Measurements from ENCODE around the gene XRCC4. TPM values are rescaled to one million over a fixed set of nuclear protein-coding genes. Genes with fewer than 3 reads are reported as not detected.

XRCC4 gene
- polyA plus RNA-seq, 1 donor, result 8.5 TPM

DNA sequence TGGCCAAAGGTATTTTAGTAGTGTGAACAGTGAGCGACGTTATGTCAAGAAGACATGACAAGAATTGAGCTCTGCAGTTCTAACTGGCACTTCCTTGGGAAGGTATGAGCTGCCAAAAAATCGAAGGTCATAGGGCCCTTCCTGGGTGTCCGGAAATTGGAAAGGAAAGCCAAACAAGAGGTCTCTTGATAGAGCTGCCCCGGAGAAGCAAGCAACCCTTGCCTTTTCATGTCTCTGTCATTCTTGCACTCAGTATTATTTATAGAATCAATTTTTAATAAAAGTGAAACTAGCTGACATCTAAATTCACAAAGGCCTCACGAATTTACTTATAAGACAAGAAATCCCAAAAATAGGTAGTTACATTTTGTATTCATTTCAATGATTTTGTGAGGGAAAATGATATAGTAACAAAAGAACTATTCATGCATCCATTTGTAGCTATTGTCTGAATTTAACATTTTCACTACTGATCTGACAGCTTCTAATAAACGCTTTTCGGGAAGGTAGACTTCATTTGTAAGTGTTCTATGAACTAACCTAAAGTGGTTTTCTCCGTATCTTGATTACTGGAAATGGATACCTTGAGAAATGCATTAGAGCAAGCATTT is 280.4 kb downstream of the XRCC4 start:
- H3K9me3 ChIP-seq (ENCODE audit: control insufficient read depth, low read depth, low read length), result no peaks in the 10 kb centered on the region
- H3K27me3 ChIP-seq (ENCODE audit: control insufficient read depth, insufficient read depth, low read length), result no peaks in the 10 kb centered on the region
- WGBS (ENCODE audit: insufficient coverage, low lambda C conversion rate), result 83% methylated on average over 1 of the region's 9 CpGs

DNA sequence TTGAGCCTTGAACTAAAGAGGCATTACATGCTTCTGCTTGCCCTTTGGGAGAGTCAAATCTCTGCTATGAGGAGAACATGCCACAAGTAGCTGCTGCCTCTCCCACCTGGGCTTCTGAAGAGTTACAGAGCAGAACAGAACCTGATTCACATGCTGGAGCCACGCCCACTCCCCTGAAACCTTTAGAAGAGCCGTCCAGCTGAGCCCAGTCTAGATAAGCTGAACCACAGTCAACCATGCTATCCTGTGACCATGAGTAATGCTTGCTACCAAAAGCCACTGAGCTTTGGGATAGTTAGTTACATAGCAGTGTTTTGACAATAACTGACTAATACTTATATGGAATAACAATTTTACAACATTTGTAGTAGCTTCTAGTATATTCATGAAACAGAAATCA is 283.2 kb downstream of the XRCC4 start:
- Histone ChIP-seq H3K4me3 (ENCODE audit: low read length) (no peak overlapping the region), H3K36me3 (ENCODE audit: control insufficient read depth, insufficient read depth, low read length) (no peaks in the 10 kb centered on the region), H3K4me1 (ENCODE audit: control insufficient read depth, insufficient read depth, low read length) (no peaks in the 10 kb centered on the region), H3K27me3 (ENCODE audit: control insufficient read depth, insufficient read depth, low read length) (no peaks in the 10 kb centered on the region), H3K27ac (ENCODE audit: low read length) (no peak overlapping the region), H3K9me3 (ENCODE audit: control insufficient read depth, low read depth, low read length) (no peaks in the 10 kb centered on the region)
- no peak for DNase-seq
- WGBS (ENCODE audit: insufficient coverage, low lambda C conversion rate), result no CpG with 5 or more reads among the region's 2 CpGs

More for the DNA sequence above, 280.4 kb downstream of the XRCC4 start:
- Histone ChIP-seq H3K36me3 (ENCODE audit: control insufficient read depth, insufficient read depth, low read length) (no peaks in the 10 kb centered on the region), H3K4me3 (ENCODE audit: low read length) (no peak overlapping the region), H3K4me1 (ENCODE audit: control insufficient read depth, insufficient read depth, low read length) (no peaks in the 10 kb centered on the region), H3K27ac (ENCODE audit: low read length) (no peak overlapping the region)
- no peak for DNase-seq

DNA sequence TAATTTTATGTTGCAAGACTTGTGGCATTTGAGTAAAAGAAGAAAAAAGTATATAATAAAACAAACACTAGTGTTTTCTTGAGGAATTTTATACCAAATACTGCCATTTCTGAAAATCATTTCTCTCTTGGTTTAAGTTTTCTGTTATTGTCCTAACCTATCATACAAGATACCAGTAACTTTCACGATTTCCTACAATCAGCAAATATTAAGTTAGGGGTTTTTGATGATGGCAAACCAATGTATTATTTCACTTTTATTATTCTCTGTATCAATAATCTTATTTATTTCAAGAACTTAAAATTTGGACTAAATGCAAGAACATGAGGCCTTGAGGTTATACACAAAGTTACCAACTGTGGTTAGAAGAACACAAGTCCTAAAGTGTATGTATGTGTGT is 285.2 kb downstream of the XRCC4 start:
- H3K27ac ChIP-seq (ENCODE audit: low read length), result no peak overlapping the region
- H3K4me1 ChIP-seq (ENCODE audit: control insufficient read depth, insufficient read depth, low read length), result no peaks in the 10 kb centered on the region
- no peak overlapping the region for H3K4me3 ChIP-seq (ENCODE audit: low read length)
- H3K27me3 ChIP-seq (ENCODE audit: control insufficient read depth, insufficient read depth, low read length), result no peaks in the 10 kb centered on the region
- DNase-seq, result no peak
- no peaks in the 10 kb centered on the region for H3K9me3 ChIP-seq (ENCODE audit: control insufficient read depth, low read depth, low read length)
- H3K36me3 ChIP-seq (ENCODE audit: control insufficient read depth, insufficient read depth, low read length), result no peaks in the 10 kb centered on the region
- 100% methylated on average over 1 of the region's 1 CpG for WGBS (ENCODE audit: insufficient coverage, low lambda C conversion rate)

DNA sequence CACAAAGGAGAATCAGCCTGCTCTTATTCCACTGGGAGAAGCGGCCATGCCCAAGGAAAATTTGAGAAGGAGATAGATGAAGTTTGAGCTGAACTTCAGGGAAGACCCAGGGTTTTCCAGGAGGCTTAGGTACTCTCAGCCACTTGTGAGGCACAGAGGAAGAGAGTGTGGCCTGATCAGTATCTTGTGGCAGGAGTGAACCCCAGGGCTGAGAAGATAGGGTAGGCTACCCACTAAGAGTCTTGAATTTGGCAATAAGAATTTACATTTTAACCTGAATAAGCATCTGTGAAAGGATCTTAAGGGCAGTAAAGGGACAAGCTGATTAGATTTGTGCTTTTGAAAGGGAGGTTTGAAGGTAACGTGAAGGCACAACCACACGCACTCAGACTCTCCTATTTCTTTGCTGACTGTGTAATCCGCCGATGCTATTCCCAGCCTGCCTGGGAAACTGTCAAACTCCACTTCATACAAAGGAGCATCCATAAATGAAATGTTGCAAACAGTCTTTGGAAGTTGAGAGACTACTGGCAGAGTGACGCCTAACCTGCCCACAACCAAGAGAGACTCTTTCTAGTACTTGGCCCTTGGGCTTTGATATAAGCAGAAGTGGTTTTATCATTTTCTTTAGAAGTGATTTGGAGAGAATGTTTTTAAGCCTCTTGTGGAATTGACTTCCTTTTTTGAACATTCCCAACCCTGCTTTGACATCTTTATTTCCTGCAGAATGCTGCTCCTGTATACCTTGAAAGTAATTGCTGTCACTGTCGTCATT is 286.0 kb downstream of the XRCC4 start:
- Histone ChIP-seq H3K4me3 (ENCODE audit: low read length) (no peak overlapping the region), H3K27ac (ENCODE audit: low read length) (no peak overlapping the region), H3K27me3 (ENCODE audit: control insufficient read depth, insufficient read depth, low read length) (no peaks in the 10 kb centered on the region), H3K9me3 (ENCODE audit: control insufficient read depth, low read depth, low read length) (no peaks in the 10 kb centered on the region), H3K36me3 (ENCODE audit: control insufficient read depth, insufficient read depth, low read length) (no peaks in the 10 kb centered on the region), H3K4me1 (ENCODE audit: control insufficient read depth, insufficient read depth, low read length) (no peaks in the 10 kb centered on the region)
- DNase-seq, result no peak
- WGBS (ENCODE audit: insufficient coverage, low lambda C conversion rate), result no CpG with 5 or more reads among the region's 7 CpGs

DNA sequence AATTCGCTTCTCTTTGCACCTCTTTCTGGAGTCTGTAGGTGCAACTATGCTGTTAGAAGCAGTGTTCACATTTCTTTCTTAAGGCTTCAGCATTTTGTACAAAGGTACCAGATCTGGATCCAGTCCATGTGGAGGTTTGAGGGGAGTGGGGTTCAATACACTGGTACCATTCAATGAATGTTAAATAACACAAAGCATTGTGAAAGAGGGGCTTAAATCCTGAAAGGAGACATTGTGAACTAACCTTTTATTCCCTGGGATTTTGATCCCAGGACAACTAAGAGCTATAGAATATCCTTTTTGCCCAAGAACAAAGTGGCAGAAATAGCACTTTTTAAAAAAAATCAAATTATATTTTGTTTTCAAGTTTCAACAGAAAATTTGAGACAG is 286.5 kb downstream of the XRCC4 start:
- DNase-seq, result no peak
- no peak overlapping the region for H3K4me3 ChIP-seq (ENCODE audit: low read length)
- no CpG with 5 or more reads among the region's 1 CpG for WGBS (ENCODE audit: insufficient coverage, low lambda C conversion rate)
- H3K36me3 ChIP-seq (ENCODE audit: control insufficient read depth, insufficient read depth, low read length), result no peaks in the 10 kb centered on the region
- H3K4me1 ChIP-seq (ENCODE audit: control insufficient read depth, insufficient read depth, low read length), result no peaks in the 10 kb centered on the region
- H3K27me3 ChIP-seq (ENCODE audit: control insufficient read depth, insufficient read depth, low read length), result no peaks in the 10 kb centered on the region
- no peaks in the 10 kb centered on the region for H3K9me3 ChIP-seq (ENCODE audit: control insufficient read depth, low read depth, low read length)
- H3K27ac ChIP-seq (ENCODE audit: low read length), result no peak overlapping the region

DNA sequence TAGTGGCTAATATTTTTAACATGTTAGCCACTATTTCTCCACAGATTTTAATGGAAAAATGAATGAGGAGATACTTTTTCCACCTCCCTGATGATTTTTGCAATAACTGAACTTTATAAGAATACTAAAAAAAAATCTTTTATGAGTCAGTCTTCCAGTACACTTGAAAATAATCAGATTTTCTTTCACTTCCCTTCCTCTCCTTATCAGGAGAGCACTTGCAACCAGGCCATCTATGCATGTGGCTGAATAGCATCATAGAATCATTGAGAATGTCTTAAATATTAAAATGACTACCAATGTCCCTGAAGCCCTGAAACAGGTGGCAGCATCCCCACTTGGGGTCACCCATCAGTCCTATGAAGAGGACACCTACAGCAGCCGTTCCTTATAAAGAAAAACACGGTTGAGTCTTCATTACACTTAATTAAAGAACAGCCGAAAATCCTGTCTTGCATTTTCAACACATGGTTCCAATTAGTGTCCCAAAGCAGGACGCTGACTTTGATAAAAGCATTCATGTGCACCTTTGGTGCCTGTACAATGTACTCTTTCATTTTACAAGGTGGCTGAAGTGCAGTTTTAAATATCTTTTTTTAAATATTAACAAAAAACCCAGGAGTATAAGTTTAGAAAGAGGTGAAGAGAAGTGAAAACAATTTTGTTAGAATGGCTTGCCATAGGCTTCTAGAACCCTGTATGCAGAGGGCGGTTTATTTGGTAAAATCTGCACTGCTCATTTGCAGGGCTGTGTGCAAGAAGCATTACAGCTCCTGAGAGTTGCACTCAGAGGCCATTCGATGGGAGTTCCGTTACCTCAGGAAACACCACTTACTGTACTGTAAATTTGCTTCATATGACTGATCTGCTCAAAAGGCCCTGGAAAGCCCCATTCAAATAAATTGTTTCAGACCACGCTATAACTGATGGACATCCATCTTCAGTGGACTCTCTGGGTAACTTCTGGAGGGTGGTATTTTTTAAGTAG is 287.3 kb downstream of the XRCC4 start:
- Histone ChIP-seq H3K36me3 (ENCODE audit: control insufficient read depth, insufficient read depth, low read length) (no peaks in the 10 kb centered on the region), H3K27ac (ENCODE audit: low read length) (no peak overlapping the region), H3K9me3 (ENCODE audit: control insufficient read depth, low read depth, low read length) (no peaks in the 10 kb centered on the region), H3K27me3 (ENCODE audit: control insufficient read depth, insufficient read depth, low read length) (no peaks in the 10 kb centered on the region), H3K4me1 (ENCODE audit: control insufficient read depth, insufficient read depth, low read length) (no peaks in the 10 kb centered on the region), H3K4me3 (ENCODE audit: low read length) (no peak overlapping the region)
- 90% methylated on average over 2 of the region's 8 CpGs for WGBS (ENCODE audit: insufficient coverage, low lambda C conversion rate)
- DNase-seq, result no peak

DNA sequence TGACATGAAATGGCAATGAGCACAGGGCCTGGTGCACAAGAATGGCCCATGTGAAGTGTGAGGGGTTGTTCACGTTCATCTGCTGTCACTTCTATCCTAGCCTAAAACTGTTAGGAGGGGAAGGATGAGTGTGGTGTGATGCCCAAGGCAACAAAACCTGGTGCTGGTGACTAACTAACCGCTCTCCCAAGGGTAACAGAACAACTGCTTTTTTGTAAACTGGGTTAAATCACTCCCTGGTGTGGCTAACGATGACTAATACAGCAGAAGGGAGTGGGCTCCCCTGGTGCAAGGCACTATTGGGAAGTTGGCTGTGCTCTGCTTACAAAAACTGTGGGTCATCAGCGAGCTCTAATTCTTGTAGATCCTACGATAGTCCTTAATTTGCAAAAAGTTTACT is 291.0 kb downstream of the XRCC4 start:
- WGBS (ENCODE audit: insufficient coverage, low lambda C conversion rate), result no CpG with 5 or more reads among the region's 5 CpGs
- H3K27me3 ChIP-seq (ENCODE audit: control insufficient read depth, insufficient read depth, low read length), result no peaks in the 10 kb centered on the region
- H3K27ac ChIP-seq (ENCODE audit: low read length), result no peak overlapping the region
- H3K4me3 ChIP-seq (ENCODE audit: low read length), result no peak overlapping the region
- H3K9me3 ChIP-seq (ENCODE audit: control insufficient read depth, low read depth, low read length), result no peaks in the 10 kb centered on the region
- no peak for DNase-seq
- no peaks in the 10 kb centered on the region for H3K36me3 ChIP-seq (ENCODE audit: control insufficient read depth, insufficient read depth, low read length)
- H3K4me1 ChIP-seq (ENCODE audit: control insufficient read depth, insufficient read depth, low read length), result no peaks in the 10 kb centered on the region

DNA sequence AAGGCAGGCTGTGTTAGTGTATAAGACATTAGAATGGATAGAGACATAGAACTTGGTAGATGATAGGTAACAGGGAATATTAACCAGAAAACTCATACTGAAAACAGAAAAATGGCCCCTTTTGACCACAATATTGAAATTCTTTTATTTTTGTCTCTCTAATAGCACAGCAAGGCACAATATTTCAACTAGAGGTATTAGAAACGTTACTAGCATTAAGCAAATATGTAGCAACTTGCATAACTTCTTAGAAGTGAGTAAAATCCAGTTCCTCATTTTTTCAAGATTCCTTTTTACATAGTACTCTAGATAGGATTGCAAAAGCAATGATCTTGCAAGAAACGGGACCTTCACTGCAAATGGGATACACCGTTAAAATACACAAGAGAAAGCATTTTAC is 291.5 kb downstream of the XRCC4 start:
- 100% methylated on average over 2 of the region's 3 CpGs for WGBS (ENCODE audit: insufficient coverage, low lambda C conversion rate)
- Histone ChIP-seq H3K27me3 (ENCODE audit: control insufficient read depth, insufficient read depth, low read length) (no peaks in the 10 kb centered on the region), H3K9me3 (ENCODE audit: control insufficient read depth, low read depth, low read length) (no peaks in the 10 kb centered on the region), H3K4me1 (ENCODE audit: control insufficient read depth, insufficient read depth, low read length) (no peaks in the 10 kb centered on the region), H3K4me3 (ENCODE audit: low read length) (no peak overlapping the region), H3K36me3 (ENCODE audit: control insufficient read depth, insufficient read depth, low read length) (no peaks in the 10 kb centered on the region), H3K27ac (ENCODE audit: low read length) (no peak overlapping the region)
- DNase-seq, result no peak

DNA sequence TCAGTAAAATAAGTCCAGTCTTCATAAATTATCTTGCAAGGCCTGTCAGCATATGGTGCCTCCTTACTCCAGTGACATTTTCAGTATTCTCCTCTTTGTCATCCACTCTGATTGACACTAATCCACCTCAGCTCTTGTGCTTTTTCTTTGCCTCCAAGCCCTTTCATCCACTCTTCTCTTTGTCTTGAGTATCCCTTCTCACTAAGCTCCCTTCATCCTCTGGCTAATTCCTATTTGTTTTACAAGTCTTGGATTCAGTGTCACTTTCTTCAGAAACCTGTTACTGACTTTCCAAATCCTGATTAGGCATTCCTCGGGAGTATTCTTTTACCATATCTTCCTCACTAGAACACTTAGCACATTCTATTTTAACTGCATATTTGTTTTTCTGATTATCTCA is 293.6 kb downstream of the XRCC4 start:
- 33% methylated on average over 1 of the region's 1 CpG for WGBS (ENCODE audit: insufficient coverage, low lambda C conversion rate)
- H3K27me3 ChIP-seq (ENCODE audit: control insufficient read depth, insufficient read depth, low read length), result no peaks in the 10 kb centered on the region
- H3K27ac ChIP-seq (ENCODE audit: low read length), result no peak overlapping the region

DNA sequence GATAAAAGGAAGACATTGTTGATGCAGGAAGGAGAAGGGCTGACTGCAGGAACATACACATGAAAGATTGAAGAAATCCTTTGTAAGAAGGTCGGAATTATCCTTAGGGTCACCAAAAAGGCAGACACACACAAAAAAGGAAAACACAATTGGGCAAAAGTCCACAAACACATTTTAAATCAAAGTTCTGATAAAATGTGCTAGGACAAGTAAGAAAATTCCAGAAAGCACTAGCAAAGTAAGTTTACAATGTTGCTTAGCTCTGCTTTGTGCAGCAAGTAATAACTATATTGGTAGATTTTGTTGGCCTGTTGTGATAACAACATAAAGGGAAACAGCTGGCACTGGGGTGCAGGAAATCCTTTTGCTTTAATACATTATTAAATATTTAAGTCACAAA is 294.4 kb downstream of the XRCC4 start:
- Histone ChIP-seq H3K27me3 (ENCODE audit: control insufficient read depth, insufficient read depth, low read length) (no peaks in the 10 kb centered on the region), H3K9me3 (ENCODE audit: control insufficient read depth, low read depth, low read length) (no peaks in the 10 kb centered on the region), H3K36me3 (ENCODE audit: control insufficient read depth, insufficient read depth, low read length) (no peaks in the 10 kb centered on the region), H3K4me3 (ENCODE audit: low read length) (no peak overlapping the region), H3K4me1 (ENCODE audit: control insufficient read depth, insufficient read depth, low read length) (no peaks in the 10 kb centered on the region), H3K27ac (ENCODE audit: low read length) (no peak overlapping the region)
- DNase-seq, result no peak
- WGBS (ENCODE audit: insufficient coverage, low lambda C conversion rate), result 33% methylated on average over 1 of the region's 1 CpG

More for the DNA sequence above, 293.6 kb downstream of the XRCC4 start:
- no peak overlapping the region for H3K4me3 ChIP-seq (ENCODE audit: low read length)
- H3K4me1 ChIP-seq (ENCODE audit: control insufficient read depth, insufficient read depth, low read length), result no peaks in the 10 kb centered on the region
- no peaks in the 10 kb centered on the region for H3K9me3 ChIP-seq (ENCODE audit: control insufficient read depth, low read depth, low read length)
- no peak for DNase-seq
- H3K36me3 ChIP-seq (ENCODE audit: control insufficient read depth, insufficient read depth, low read length), result no peaks in the 10 kb centered on the region

Measured in large intestine (tissue), 3 donors.